NCI-H1694 (cell line): ENCODE measurements around the gene DCAF7.

Experiments used
- DNase-seq: peaks from one replicate; lab custom pipeline; 2025; lab: John Stamatoyannopoulos, UW

DCAF7 gene, protein sequence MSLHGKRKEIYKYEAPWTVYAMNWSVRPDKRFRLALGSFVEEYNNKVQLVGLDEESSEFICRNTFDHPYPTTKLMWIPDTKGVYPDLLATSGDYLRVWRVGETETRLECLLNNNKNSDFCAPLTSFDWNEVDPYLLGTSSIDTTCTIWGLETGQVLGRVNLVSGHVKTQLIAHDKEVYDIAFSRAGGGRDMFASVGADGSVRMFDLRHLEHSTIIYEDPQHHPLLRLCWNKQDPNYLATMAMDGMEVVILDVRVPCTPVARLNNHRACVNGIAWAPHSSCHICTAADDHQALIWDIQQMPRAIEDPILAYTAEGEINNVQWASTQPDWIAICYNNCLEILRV

DNA sequence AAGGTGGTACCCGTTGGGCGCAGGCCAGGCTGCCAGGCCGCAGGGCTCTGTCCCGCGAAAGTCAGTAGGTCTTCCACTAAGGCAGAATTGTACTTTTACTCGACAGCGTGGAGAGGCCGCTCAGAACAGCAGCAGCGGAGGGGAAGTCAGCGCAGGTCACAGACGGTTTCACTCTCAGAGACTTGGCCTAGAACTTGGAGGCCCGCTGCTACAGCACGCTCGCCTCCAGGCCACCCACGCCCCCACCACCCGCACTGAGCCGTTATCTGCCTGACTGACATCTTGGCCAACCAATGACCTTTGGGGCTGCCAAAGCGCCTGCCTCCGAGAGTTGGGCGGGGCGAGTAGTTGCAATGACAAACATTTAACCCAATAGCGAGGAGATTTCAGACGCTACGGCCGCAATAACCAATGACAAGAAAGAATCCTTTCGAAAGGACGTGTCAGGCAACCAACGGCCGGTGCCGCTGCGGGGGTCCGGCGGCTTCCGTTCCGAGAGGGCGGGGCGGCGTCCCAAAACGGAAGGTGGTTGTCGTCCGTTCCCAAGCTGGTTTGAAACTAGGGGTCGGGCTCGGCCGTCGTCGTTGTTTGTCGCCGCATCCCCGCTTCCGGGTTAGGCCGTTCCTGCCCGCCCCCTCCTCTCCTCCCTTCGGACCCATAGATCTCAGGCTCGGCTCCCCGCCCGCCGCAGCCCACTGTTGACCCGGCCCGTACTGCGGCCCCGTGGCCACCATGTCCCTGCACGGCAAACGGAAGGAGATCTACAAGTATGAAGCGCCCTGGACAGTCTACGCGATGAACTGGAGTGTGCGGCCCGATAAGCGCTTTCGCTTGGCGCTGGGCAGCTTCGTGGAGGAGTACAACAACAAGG, at the start of gene DCAF7:
TSS of gene DCAF7 (plus strand) at position 532 of the 871 bp plus-strand sequence. CDS start at position 733, 201 bp downstream.
- DNase-seq = peak; percentile 99

DNA sequence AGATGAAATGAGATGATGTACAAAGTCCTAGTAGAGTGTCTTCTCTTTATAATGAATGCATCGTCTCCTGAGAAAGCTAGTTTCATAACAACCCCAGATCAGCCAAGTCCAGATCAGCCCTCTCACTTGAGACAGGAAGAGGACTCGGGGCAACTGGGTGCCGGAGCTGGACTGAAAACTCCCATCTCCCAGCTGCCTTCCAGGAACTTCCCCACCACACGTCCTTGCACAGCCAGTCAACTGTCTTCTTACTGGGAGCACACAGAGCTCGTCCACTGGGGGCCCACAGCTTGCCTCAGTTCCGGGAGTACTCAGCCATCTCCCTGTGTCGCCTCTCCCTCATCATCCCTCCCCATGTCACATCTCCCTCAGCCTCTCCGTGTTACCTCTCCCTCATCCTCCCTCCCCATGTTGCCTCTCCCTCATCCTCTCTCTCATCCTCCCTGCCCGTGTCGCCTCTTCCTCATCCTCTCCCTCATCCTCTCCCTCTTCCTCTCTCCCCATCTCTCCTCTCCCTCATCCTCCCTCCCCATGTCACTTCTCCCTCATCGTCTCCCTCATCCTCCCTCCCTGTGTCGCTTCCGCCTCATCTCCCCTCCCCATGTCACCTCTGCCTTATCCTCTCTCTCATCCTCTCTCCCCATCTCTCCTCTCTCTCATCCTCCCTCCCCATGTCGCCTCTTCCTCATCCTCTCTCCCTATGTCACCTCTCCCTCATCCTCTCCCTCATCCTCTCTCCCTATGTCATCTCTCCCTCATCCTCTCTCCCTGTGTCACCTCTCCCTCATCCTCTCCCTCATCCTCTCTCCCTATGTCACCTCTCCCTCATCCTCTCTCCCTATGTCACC, 49.5 kb upstream of the DCAF7 start:
- DNase-seq = no peak

DNA sequence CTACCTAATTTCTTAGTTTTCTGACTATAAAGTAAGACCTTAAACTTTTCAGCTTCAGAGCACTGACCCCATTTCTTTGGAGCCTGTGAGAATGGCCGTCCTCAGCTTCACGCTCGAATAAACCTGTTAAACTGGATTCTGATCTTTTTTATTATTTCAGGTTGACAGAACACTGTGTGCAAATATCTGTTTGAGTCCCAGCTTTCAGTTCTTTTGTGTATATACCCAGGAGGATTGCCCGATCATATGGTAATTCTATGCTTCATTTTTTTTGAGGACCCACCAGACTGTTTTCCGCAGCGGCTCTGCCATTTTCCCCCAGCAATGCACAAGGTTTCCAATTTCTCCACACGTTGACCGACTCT, 47.0 kb upstream of the DCAF7 start:
- no peak for DNase-seq

DNA sequence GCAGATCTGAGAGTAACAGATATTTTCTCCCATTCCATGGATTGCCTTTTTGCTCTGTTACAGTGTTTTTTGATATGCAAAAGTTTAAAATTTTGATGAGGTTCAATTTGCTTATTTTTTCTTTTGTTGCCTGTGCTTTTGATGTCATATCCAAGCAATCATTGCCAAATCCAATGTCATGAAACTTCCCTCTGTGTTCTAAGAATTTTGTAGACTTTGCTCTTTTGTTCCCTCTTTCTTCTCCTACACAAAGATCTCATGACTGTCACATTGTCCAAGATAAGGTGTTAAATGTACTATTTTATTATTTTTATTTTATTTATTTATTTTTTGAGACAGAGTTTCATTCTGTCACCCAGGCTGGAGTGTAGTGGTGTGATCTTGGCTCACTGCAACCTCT, 46.0 kb upstream of the DCAF7 start:
- no peak for DNase-seq

DNA sequence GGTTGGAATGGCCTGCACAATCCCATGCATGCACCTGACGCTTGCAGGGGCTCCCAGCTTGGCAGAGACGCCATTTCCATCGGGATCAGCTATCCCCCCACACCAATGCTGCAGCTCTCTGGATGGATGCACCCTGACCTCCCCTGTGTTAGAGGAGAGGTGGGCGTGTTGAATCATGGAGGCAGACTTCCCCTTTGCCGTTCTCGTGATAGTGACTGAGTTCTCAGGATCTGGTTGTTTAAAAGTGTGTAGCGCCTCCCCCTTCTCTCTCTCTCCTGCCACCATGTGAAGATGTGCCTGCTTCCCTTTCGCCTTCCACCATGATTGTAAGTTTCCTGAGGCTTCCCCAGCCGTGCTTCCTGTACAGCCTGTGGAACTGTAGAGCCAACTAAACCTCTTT, 44.9 kb upstream of the DCAF7 start:
- DNase-seq = no peak

DNA sequence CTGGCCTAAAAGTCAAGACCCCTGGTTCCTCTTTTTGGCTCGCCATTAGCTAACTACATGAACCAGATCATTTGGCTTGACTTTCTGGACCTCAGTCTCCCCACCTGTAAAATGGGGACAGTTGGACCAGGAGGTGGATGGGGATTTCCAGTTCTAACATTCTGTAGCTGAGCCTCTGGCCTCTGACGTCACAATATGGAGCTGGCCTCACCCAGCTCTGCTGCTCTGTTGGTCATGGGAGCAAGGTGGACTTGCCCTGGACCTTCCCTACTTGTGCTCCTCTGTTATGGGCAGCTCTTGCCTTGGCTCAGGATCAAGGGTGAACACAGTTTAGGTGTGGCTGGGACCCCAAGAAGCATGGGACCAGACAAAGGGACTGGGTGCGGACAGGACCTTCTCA, 43.6 kb upstream of the DCAF7 start:
- no peak for DNase-seq

DNA sequence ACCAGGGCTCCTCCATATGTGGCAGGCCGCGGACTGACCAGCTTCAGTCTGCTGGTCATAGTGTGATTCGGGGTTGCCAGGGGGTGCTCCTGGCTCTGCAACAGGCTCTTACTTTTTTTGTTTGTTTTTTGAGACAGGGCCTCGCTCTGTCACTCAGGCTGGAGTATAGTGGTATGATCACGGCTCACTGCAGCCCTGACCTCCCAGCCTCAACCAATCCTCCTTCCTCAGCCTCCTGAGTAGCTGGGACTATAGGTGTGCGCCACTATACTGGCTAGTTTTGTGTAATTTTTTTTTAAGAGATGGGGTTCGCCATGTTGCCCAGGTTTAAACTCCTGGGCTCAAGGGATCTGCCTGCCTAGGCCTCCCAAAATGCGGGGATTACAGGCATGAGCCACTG, 38.9 kb upstream of the DCAF7 start:
- no peak for DNase-seq

DNA sequence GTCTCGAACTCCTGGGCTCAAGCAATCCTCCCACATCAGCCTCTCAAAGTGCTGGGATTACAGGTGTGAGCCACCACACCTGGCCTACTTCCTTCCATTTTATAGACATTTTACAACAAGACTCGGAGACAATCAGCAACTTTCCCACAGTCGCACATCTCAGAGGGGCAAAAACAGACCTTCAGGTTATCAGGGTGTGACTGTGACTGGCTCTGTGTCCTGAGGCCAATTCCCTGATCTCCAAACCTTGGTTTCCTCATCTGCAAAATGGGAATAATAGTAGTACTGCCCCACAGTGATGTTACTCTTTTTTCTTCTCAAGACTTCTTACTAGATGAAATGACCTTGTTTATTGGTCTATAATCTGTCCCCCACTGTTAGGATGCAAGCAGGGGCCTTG, 37.9 kb upstream of the DCAF7 start:
- no peak for DNase-seq

DNA sequence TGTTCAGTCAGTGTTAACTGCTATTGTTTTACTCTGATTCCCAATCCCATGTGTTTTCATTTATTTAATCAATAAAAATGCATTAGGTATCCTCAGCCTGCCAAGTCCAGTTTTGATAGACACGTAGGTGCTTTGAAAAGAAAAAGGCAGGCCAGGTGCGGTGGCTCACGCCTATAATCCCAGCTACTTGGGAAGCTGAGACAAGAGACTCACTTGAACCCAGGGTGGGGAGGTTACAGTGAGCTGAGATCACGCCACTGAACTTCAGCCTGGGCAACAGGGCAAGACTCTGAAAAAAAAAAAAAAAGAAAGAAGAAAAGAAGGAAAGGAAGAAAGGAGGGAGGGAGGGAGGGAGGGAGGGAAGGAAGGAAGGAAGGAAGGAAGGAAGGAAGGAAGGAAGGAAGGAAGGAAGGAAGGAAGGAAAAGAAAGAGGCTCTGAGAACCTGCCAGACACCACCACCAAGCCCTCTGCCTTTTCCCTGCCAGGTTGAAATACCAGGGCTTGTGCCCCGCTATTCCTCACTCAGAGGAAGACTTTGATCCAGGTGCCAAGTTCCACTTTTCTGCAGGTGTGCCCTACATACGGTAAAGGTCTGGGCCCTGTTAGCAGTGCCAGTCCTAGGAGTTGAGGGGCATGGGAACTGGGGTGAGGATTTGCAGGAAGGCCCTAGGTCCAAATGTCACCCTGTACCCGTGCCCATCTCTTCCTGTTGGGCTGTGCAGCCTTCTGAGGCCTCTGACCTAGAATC, 37.2 kb upstream of the DCAF7 start:
- DNase-seq = no peak

DNA sequence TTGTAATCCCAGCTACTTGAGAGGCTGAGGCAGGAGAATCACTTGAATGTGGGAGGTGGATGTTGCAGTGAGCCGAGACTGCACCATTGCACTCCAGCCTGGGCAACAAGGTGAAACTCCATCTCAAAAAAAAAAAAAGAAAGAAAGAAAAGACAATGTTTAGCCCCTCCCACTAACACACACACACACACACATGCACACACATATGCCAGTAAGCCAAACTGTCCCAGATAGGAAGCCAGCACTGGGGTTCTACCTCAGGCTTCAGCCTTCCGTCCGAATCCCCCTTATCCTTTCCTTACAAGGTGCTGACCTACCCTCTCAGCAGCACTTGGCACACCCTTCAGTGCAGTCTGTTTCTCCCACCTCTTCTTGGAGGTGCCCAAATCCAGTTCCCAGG, 35.8 kb upstream of the DCAF7 start:
- DNase-seq = no peak

DNA sequence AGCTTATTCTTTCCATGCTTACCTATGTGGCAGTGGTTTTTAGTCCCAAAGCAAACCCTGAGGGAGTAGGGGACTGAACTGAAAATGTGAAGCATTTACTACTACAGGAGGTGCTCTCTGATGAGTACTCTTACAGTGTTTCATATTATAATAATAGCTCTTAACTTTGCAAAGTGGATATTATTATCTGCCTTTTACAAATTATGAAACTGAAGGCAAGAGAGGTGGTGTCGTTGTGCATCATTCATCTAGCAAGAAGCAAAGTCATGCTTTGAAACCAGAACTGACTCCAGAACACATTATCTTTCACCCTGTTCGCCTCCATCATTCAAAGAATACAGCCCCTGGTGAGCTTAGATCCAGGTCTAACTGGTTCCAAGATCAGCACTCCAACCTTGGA, 35.3 kb upstream of the DCAF7 start:
- no peak for DNase-seq

DNA sequence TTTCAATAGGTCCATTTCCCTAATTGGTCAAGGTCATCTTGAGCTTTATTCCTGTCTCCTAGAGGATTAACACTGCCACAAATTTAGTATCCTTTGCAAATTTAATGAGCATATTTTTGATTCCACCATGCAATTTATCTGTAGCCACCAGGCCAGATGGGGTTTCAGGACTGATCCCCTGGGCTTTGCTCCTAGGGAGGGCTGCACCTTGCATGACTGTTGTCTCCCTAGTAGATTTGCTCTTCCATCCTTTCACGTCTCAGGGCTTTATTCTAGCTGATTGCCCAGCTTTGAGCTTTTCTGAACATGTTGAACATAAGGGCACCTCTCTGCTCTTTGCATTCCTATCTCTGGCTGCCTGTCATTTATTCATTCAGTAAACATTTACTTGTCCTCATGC, 34.9 kb upstream of the DCAF7 start:
- no peak for DNase-seq

DNA sequence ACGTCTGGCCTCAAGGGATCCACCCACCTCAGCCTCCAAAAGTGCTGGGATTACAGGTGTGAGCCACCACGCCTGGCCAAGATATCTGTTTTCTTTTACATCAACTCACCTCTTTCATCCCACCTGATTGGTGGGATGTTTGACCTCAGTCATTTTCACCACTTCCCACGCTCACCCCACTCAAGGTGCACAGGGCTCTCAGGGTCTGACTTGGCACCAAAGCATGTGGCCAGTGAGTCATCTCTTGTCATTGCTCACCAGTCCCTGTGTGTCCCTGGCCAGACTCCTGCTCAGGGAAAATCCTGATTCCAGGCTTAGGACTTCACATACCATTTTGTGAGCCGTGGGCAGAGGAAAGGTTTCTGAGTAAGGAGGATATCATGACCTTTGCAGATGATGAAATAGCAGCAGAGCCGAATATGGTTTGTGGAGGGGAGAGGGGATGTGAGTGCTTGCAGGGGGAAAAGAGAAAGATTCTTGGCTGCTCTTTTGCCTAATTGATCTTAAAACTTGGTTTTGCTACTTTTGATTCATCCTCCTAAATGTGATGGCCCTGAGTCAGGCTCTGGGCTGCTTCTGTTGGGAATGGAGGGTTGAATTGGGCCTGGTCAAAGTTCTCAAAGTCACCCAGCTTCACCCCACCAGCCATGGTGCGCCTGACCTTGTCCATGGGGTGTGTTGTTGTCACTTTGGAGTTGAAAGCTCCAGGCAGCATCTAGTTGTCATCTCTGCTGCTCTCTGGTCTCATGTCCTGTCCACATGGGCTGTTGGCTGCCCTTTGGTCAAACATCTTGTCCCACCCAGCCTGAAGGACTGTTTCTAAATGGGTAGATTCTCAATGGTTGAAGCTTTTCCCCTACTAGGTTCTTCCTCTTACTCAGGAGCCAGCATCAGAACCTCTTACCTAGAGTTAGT, 33.1 kb upstream of the DCAF7 start:
- no peak for DNase-seq

DNA sequence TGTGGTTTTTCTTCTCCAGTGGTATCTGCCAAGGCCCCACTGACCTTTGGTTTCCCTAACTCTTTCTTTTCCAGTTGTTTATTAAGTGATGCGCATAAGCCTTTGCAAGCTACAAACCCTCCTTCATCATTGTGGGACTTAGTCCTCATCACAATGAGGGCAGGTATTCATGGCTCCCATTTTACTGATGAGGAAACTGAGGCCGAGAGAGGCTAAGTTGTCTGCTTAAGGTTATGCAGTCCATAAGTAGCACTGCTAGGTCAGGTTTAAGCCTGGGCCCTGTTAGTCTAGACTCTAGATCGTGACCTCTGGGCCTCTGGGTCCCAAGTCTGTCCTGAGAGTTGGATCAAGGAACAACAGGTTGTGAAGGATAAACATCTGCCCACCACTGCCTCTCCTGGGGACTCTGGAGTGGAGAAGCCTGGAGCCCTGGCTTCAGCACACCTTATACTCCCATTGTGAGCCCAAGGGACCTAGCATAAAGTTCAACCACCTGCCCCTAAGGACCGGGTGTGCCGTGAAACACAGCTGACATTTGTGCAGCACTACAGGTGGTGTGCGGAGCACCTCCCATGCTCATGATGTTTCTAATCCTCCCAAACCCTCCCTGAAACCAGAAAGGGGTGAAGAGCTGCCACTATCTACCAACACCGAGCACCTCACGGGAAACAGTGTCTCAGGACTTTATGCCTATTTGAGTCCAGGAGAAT, 32.3 kb upstream of the DCAF7 start:
- no peak for DNase-seq

DNA sequence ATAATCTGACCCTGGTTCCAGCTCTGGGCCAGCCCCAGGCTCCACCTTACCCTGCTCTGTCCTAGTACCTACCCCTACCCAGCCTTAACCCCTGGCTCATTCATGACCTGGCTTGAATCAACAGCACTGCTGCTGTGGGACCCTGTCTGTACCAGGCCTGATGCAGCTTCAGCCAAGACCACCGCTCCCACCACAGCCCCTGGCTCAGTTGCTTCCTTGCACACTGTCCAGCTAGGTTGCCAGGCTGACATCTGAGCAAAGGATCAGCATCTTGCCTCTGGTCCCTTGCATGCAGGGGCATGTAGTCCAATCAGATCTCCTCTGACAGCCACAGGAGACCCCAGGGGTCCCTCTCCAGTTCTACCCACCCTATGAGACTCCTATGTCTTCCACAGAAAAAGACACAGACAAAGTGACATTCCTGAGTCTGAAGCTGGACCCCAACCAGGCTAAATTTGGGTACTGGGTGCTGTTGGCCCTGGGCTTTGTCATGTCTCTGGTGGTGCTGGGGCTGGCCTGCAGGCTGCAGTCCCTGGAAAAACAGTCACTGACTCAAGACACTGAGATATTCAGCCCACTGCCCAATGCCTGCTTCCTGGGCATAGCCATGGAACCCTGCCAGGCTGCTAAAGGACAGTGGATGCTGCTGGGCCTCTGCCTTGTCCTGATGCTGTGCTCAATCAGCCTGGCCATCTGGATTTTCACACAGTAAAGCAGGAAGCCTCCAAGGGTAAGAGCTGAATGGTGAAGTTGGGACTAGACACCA, 31.0 kb upstream of the DCAF7 start:
- no peak for DNase-seq

DNA sequence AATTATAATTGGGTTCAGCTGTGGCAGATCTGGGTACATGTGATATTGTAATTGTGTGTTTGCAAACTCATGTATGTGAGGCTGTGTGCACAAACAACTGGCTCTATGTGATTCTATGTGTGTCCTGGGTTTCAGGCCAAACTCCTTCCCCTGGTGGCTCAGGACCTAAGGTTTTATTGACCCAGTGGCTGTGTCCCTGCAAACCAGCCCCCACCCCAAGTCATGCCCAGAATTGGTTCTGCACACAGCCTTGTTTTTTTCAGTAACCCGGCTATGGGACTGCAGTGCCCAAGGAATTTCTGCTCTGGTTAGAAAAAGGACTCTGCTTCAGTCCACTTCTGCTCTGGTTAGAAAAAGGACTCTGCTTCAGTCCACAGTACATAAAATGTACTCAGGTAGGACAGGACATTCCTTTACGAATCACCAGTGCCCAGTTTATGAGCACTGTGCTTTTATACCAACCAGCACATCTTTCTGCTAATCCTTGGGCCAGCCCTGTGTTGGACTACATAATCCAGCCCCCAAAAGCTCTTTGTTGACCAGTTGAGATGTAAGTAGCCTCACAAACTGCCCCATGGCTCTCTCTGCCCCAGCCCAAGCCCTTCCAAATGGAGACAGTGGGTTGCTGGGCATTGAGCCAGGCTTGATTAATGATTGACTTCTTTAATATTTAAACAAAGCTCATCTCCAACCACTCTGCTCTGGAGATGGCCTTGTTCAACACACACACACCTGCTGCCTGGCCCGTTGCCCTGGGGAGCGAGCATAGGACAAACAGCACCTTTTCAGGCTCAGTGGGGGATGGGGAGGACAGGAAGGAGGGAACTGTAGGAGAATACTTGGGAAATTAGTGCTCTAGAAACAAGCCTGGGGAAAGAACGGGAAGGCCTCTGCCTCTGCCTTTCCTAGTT, 30.1 kb upstream of the DCAF7 start:
- DNase-seq = peak; percentile 49

DNA sequence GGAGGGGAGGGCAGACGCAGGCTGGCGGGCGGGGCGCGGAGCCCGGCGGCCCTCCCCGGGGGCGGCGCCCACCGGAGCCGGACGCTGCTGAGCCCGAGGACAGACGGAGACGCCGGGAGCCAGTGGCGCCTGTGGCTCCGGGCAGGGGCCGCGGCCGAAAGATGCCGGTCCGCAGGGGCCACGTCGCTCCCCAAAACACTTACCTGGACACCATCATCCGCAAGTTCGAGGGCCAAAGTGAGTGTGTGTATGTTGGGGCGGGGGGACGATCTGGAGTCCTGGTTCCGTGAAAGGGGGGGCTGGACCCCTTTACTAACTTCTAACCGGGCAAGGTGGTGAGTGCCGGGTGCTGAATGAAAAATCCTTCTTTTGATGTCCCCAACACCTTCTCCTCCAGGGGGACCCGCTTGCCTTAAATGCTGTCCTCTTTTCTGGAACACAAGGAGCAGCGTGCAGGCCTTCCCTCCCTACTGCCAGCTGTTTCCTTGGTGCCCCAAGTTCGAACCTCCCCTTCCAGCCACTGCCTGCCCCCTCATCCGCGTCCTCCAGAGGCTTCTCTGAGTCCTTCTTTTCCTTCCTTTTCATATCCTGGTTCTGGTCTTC, 26.9 kb upstream of the DCAF7 start, which contains the start of gene KCNH6:
TSS of gene KCNH6 (plus strand) at position 106 of the 603 bp plus-strand sequence. CDS start at position 162, 56 bp downstream.
- DNase-seq = no peak

DNA sequence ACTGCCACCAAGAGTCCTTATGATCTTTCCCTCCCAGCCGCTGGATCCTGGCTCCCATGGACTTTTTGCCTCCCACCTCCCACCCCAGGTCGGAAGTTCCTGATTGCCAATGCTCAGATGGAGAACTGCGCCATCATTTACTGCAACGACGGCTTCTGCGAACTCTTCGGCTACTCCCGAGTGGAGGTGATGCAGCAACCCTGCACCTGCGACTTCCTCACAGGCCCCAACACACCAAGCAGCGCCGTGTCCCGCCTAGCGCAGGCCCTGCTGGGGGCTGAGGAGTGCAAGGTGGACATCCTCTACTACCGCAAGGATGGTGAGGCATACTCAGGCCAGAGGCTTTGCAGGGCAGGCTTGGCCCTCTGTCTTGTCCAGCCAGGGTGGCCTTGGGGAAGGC, 26.2 kb upstream of the DCAF7 start:
- DNase-seq = no peak
